Cardiac fibroblast (primary cell): ENCODE results near the gene CYB5R4.

Experiments used
- DNase-seq, 2 donors: peaks; one replicate each; pipeline versions ENCODE4 v3.0.0 to v3.0.0-alpha.2; 2010; ENCODE audit warnings: low read depth in 2 of 2
- H3K4me3 ChIP-seq, 2 donors: replicated peaks in 1 of 2; 1 replicate in 1 of 2; 2 replicates in 1 of 2; pipeline ENCODE4 v1.5.1; 2011; ENCODE audit warnings: low read depth in 2 of 2, low read length in 2 of 2, mild to moderate bottlenecking in 2 of 2, moderate library complexity in 1 of 2
- TF ChIP-seq, protein P1 (sequence below): IDR thresholded peaks from one replicate; pipeline ENCODE4 v1.5.1; 2011; ENCODE audit warnings: low read depth, mild to moderate bottlenecking, low read length, inconsistent platforms

Gene CYB5R4

DNA sequence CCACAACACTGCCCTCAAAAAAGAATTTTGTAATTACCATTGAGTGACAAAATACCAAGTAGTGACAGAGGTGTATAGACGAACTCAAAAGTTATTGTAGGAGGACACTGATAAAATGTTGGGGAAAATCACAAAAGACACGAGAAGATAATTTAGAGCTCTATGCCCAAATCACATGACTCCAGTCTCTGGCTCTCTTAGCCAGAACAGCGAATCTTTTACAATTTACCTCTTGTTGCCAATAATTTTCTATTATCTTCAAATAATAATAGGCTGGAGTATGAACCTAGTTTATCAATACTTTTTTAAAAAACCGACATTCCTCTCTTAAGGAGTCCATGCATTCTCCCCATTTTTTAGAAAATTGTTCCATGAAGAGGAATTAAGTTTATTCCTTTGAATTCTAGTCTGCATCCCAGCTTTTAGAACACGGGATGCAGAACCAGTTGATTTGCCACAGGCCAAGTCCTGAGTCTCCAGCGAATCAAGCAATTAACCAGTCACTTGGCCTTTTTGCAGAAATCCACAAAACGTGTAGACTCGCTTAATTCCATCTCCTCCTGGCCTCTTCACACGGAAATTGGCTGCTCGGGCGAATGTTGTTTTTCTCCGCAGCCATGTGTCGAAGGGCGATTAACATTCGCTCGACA lies 6.8 kb upstream of the CYB5R4 start:
- H3K4me3 ChIP-seq = peak overlapping the region; percentile 42 to 52
- DNase-seq = no peak
- TF ChIP-seq, protein P1, sequence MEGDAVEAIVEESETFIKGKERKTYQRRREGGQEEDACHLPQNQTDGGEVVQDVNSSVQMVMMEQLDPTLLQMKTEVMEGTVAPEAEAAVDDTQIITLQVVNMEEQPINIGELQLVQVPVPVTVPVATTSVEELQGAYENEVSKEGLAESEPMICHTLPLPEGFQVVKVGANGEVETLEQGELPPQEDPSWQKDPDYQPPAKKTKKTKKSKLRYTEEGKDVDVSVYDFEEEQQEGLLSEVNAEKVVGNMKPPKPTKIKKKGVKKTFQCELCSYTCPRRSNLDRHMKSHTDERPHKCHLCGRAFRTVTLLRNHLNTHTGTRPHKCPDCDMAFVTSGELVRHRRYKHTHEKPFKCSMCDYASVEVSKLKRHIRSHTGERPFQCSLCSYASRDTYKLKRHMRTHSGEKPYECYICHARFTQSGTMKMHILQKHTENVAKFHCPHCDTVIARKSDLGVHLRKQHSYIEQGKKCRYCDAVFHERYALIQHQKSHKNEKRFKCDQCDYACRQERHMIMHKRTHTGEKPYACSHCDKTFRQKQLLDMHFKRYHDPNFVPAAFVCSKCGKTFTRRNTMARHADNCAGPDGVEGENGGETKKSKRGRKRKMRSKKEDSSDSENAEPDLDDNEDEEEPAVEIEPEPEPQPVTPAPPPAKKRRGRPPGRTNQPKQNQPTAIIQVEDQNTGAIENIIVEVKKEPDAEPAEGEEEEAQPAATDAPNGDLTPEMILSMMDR = no peak

GRCh38 chr6:83853178-83854000 lies 6.1 kb upstream of the CYB5R4 start, which contains the start of gene RIPPLY2:
Gene RIPPLY2 (plus strand): TSS chr6:83853360. CDS start chr6:83853417, 57 bp downstream.
- peak; percentile 35 to 55 for DNase-seq
- H3K4me3 ChIP-seq = peak within 1 kb of the TSS; percentile 42 to 52
- TF ChIP-seq, protein P1 = no peak

DNA sequence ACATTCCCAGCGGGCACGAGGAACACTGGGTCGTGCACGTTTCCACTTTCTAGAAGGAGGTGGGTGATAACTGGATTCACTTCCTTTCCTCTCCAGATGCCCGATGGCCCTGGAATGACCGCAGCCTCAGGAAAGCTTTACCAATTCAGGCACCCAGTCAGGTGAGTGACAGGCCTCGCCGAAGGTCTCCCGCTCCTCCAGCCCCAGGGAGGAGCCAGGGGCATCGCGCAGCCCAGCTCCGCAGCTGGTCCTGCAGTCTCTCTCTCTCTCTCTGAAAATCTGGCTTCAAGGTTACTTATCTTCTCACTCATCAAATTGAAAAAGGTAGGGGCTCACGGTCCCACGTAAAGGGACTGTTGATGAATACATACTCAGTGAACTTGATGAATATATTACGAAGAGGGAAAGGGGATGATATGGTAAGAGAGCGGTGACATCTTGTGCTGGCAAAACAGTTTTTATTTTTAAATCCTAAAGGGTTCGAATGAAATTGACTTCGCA lies 5.4 kb upstream of the CYB5R4 start:
- H3K4me3 ChIP-seq = peak overlapping the region; percentile 42 to 52
- TF ChIP-seq, protein P1 = no peak
- no peak for DNase-seq

DNA sequence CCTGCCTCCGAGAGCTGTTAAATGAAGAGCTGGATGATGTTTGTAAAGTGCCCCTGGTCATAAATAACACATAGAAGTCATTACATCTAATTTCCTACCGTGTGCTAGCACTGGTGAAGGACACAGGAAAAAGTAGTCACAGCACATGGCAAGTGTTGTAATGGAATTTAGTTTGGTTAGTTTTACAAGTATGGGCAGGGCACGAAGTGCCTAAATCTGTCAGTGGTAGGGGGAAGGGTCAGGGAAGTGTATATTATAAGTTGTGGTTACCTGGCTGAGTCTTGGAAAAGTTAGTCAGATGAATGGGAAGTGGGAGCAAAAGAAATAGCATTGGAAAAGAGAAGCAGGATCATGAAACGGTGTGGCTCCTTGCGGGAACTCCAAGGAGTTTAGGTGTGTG lies 4.7 kb upstream of the CYB5R4 start:
- no peak overlapping the region for H3K4me3 ChIP-seq
- DNase-seq = no peak
- TF ChIP-seq, protein P1 = no peak

DNA sequence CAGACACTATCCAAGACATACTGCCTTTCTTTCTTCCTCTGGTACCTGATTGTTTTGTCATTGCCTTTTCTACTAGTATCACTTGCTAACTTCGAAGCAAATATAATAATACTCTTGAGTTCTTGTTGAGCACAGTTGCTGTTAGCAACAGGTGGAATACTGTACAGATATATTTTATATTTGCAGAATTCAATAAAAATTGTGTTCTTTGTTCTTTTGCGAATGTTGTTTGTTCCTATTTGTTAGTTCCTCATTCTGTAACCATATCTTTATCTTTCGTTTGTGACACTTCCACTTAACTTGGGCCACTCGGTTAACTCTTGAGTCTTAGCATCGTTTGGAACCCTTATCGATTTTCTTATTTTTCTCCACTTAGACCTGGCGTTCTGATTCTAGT lies 868 bp downstream of the CYB5R4 start:
- H3K4me3 ChIP-seq = peak overlapping the region; percentile 82 to 88
- DNase-seq = no peak
- TF ChIP-seq, protein P1 = no peak

GRCh38 chr6:83860782-83861495 lies 1.4 kb downstream of the CYB5R4 start:
- peak overlapping the region in 1 of 2 donors; percentile 82 for H3K4me3 ChIP-seq
- DNase-seq = no peak
- TF ChIP-seq, protein P1 = no peak
